Pancreas (tissue), 10 donors: ENCODE results near the gene SPDYE6. TPM values are rescaled to one million over a fixed set of nuclear protein-coding genes. Genes with fewer than 3 reads are reported as not detected.

Experiments used
- ATAC-seq, 4 donors: fragments of 200-7000 bp; cut with Tn5 transposase; one replicate each; pipeline versions ENCODE4 v1.8.0 to v1.9.1; 2020; ENCODE audit warnings: mild to moderate bottlenecking in 4 of 4, moderate library complexity in 4 of 4
- DNase-seq, 6 donors: peaks; one replicate each; pipeline ENCODE4 v3.0.0-alpha.2; 2020
- FAIRE-seq: peaks from 2 replicates; lab custom pipeline; 2012; peaks lifted over from hg19 to GRCh38; lab: Jason Lieb, UNC
- H3K27ac ChIP-seq, 4 donors: fragments of 200-600 bp; sonication (generic); 1 replicate in 3 of 4; 2 replicates in 1 of 4; pipeline versions ENCODE4 v1.5.0 to v1.8.0; 2020
- H3K27me3 ChIP-seq, 4 donors: fragments of 200-600 bp; one replicate each; pipeline ENCODE4 v1.8.0; 2021
- H3K36me3 ChIP-seq, 3 donors: fragments of 200-600 bp; sonication (generic) in 1 of 3; one replicate each; pipeline versions ENCODE4 v1.5.0 to v1.8.0; 2020 to 2021
- H3K4me1 ChIP-seq, 3 donors: fragments of 200-600 bp; one replicate each; pipeline ENCODE4 v1.8.0; 2021
- H3K4me3 ChIP-seq, 4 donors: fragments of 200-600 bp; sonication (generic) in 2 of 4; one replicate each; pipeline versions ENCODE4 v1.5.0 to v1.8.0; 2020 to 2021
- H3K9me3 ChIP-seq, 4 donors: fragments of 200-600 bp; one replicate each; pipeline ENCODE4 v1.8.0; 2021
- WGBS, 2 donors: extraction: QIAGEN DNeasy Blood & Tissue Kit; methylation state at CpG; one replicate each; pipeline ENCODE4 v1.1.7; 2013; 5-methylcytosine and 5-hydroxymethylcytosine counted together
- intact Hi-C, 3 donors: fragments of 100-400 bp; cut with DNase I; formaldehyde crosslinking; loops; one replicate each; pipeline versions ENCODE4 v1.11.1 to v1.14.2; 2022
- polyA plus RNA-seq, 2 donors: library from polyadenylated mRNA; stranded (reverse); fragments of 200-250 nt; gene quantifications; one replicate each; pipeline ENCODE4 v1.2.3, GENCODE V29; 2013
- total RNA-seq, 6 donors: library from RNA; stranded (reverse); fragmentation: NEBNext Ultra II Directional in 4 of 6; extraction: Animal tissue kit (Norgen Biotek cat#: 25700) in 4 of 6; gene quantifications; one replicate each; pipeline versions ENCODE4 v1.2.1 to v1.2.4, GENCODE V29; 2021 to 2023
- TF ChIP-seq, protein P1 (sequence below), 4 donors: fragments of 200-600 bp; sonication (generic) in 3 of 4; IDR thresholded peaks; one replicate each; pipeline versions ENCODE4 v1.5.0 to v1.8.0; 2021; ENCODE audit warnings: antibody characterized with exemption in 4 of 4
- donor health status: healthy with polysubstance abuse.
- donor health status: DM: no; HTN: no; CAD: no; lungs with moderate emphysema.
- donor health status: DM: no; HTN: no; CAD: no.
- donor health status: control.
- donor health status: control.
- donor health status: Bipolar disorder and iron deficiency.
- donor health status: DM: yes; HTN: yes; CAD: no.
- donor health status: DM: no; HTN: no; CAD: no.
- donor health status: DM: no; HTN: no; CAD: no.
- donor health status: DM: yes; HTN: yes; CAD: no.

The SPDYE6 gene
- total and polyA plus RNA-seq, 8 donors: not detected

DNA sequence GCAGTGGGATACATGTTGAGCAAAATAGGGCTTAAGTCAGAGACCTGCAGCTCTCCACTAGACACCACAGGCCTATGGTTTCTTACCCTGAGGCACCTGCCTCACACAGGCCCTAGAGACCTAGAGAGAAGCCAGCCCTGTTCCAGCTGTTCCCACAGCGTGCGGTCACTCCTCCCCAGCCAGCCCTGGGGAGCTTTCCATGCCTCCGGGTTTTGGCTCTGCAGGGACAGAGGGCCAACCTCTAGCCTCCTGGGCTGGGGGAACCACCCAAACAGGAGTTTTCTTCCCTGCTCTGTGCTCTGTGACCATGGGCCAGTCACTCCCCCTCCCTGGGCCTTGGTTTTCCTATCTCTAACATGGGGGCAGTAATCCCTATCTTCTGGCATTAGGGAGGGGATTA is 36.6 kb downstream of the SPDYE6 start:
- Histone ChIP-seq H3K9me3 (no peaks in the 10 kb centered on the region), H3K4me1 (no peaks in the 10 kb centered on the region), H3K27me3 (no peaks in the 10 kb centered on the region), H3K27ac (no peak overlapping the region), H3K36me3 (no peaks in the 10 kb centered on the region), H3K4me3 (no peak overlapping the region)
- WGBS, 2 donors: 86 to 90% methylated on average over 3 of the region's 3 CpGs
- intact Hi-C loops: no loop called here
- DNase-seq: no peak
- FAIRE-seq: no peak
- no peak for ATAC-seq
- TF ChIP-seq, protein P1, sequence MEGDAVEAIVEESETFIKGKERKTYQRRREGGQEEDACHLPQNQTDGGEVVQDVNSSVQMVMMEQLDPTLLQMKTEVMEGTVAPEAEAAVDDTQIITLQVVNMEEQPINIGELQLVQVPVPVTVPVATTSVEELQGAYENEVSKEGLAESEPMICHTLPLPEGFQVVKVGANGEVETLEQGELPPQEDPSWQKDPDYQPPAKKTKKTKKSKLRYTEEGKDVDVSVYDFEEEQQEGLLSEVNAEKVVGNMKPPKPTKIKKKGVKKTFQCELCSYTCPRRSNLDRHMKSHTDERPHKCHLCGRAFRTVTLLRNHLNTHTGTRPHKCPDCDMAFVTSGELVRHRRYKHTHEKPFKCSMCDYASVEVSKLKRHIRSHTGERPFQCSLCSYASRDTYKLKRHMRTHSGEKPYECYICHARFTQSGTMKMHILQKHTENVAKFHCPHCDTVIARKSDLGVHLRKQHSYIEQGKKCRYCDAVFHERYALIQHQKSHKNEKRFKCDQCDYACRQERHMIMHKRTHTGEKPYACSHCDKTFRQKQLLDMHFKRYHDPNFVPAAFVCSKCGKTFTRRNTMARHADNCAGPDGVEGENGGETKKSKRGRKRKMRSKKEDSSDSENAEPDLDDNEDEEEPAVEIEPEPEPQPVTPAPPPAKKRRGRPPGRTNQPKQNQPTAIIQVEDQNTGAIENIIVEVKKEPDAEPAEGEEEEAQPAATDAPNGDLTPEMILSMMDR (IDR thresholded peaks at IDR 0.05): no peak

DNA sequence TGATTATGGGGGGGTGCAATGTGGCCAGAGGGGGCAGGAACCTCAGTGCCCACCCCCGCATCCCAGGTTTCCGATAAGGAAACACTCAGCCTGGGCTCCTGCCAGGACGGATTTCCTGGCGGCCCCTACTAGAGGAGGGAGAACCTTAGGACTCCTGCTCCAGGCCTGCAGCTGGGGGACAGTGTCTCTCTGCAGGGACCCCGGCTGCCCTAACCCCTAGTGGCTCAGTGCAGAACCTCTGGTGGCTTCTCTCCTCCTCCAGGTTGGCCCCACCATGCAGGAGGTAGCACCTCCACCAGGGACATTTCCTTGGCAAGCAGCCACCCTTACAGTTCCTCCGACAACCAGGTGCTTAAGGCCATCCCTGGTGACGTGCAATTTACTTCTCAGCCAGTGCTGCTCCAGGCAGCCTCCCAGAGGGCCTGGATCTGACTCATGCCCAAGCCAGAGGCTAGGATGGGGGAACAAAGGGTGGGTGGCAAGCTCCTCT is 37.7 kb downstream of the SPDYE6 start:
- Histone ChIP-seq H3K36me3 (no peaks in the 10 kb centered on the region), H3K4me3 (no peak overlapping the region), H3K9me3 (no peaks in the 10 kb centered on the region), H3K4me1 (no peaks in the 10 kb centered on the region), H3K27ac (no peak overlapping the region), H3K27me3 (no peaks in the 10 kb centered on the region)
- DNase-seq (peak in 3 of 6 donors; percentile 19 to 47 (median 36)), ATAC-seq (peak in 3 of 4 donors; percentile 71 to 83 (median 77)), FAIRE-seq (no peak)
- TF ChIP-seq, protein P1 (IDR thresholded peaks at IDR 0.05): no peak
- 61 to 65% methylated on average over 7 of the region's 7 CpGs for WGBS, 2 donors
- intact Hi-C loops: no loop called here

DNA sequence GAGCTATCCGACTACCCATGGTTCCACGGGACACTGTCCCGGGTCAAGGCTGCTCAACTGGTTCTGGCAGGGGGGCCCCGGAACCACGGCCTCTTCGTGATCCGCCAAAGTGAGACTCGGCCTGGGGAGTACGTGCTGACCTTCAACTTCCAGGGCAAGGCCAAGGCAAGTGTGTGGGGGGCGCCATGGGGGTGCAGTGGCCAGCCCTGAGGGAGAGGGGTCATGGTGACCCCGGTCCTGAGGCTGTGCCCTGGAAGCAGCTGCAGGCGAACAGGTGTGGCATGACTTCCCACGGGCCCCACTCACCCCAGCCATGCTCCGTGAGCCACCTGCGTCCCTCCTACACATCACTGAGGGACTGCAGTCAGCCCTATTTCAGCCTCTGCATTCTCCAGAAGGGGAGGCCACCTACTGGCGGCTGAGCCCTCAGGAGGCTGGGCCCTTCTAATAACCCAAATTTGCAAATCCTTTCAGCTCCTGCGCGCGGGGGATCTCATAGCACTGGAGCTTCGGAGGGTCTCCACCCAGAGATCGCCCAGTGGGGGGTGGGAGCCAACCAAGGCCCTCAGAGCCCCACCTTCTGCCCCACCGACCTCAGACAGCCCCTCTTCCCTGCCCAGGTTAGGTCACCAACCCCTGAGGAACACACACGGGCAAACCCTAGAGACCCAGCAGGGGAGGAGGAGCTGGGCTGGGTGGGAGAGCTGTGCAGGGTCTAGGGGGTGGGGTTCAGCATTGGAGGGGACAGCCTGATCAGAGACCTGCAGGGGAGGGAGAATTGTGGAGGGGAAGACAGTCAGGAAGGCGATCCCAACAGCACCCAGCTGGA is 38.8 kb downstream of the SPDYE6 start:
- Histone ChIP-seq H3K27ac (no peak overlapping the region), H3K9me3 (no peaks in the 10 kb centered on the region), H3K27me3 (no peaks in the 10 kb centered on the region), H3K4me3 (no peak overlapping the region), H3K4me1 (no peaks in the 10 kb centered on the region), H3K36me3 (no peaks in the 10 kb centered on the region)
- ATAC-seq: no peak
- 80 to 81% methylated on average over 24 of the region's 24 CpGs for WGBS, 2 donors
- TF ChIP-seq, protein P1 (IDR thresholded peaks at IDR 0.05): no peak
- FAIRE-seq: no peak
- peak in 1 of 6 donors; percentile 37 for DNase-seq
- intact Hi-C loops: no loop called here

DNA sequence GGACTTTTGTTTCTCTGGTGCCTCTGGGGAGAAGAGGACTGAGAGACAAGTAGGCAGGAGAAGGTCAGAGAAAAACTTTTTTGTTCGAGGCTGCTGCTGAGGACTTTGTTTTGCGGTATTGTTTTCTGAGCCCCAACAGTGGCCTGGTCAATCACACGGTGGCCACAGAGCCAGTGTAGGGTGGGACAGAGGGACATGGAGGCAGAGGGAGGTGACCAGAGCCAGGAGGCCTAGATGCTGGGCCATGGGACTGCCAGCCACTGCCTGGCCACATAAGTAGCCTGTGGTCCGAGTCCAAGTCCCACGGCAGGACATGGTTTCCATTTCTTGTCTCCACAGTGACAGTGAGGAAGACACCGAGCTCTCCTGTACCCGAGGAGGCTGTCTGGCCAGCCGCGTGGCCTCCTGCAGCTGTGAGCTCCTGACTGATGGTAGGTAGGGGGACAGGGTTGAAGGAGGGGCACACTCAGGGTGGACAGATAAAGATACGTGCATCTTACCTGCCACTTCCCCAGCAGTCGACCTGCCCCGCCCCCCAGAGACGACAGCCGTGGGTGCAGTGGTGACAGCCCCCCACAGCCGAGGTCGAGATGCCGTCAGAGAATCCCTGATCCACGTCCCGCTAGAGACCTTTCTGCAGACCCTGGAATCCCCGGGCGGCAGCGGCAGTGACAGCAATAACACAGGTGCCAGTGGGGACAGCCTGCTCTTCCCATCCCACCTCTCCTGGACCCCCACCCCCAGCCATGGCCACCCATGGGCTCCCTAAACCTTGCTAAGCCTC is 42.1 kb downstream of the SPDYE6 start:
- TF ChIP-seq, protein P1 (IDR thresholded peaks at IDR 0.05): no peak
- intact Hi-C loops: no loop called here
- Histone ChIP-seq H3K4me1 (no peaks in the 10 kb centered on the region), H3K27me3 (no peaks in the 10 kb centered on the region), H3K36me3 (no peaks in the 10 kb centered on the region), H3K27ac (no peak overlapping the region), H3K9me3 (no peaks in the 10 kb centered on the region), H3K4me3 (no peak overlapping the region)
- FAIRE-seq: no peak
- no peak for DNase-seq
- ATAC-seq: no peak
- 89 to 91% methylated on average over 19 to 22 of the region's 22 CpGs for WGBS, 2 donors
